ENCODE measurements around the gene HLCS. TPM values are rescaled to one million over a fixed set of nuclear protein-coding genes. Genes with fewer than 3 reads are reported as not detected.

Gene HLCS
- total and polyA plus RNA-seq, 10 of the 15 experiments (the other 5 are each of a cell fraction or from before 2014, with no cell fraction given), result 1.5 to 12.7 (median 9.6) TPM

GRCh38 chr21:36976882-36977651 is 10.6 kb upstream of the HLCS start (continued):
- TF ChIP-seq KLF5 (IDR thresholded peaks at IDR 0.05; ENCODE audit: partially characterized antibody) (no peak), LARP7 (IDR thresholded peaks at IDR 0.05) (no peak), PRDM15 (CRISPR knock-in tag; IDR thresholded peaks at IDR 0.05) (no peak), RCOR1 (conservative IDR thresholded peaks at IDR 0.05; ENCODE audit: low read depth, low read length) (no peak), DPF2 (IDR thresholded peaks at IDR 0.05) (peak; percentile 55), HDAC2 (IDR thresholded peaks at IDR 0.05) (no peak), ZNF24 (IDR thresholded peaks at IDR 0.05) (no peak), EP300 (IDR thresholded peaks at IDR 0.05; ENCODE audit: borderline replicate concordance in 1 of 2, control insufficient read depth in 1 of 2, low read depth in 2 of 2, low read length in 2 of 2) (no peak), EGR1 (IDR thresholded peaks at IDR 0.05; ENCODE audit: borderline replicate concordance in 1 of 2, low read depth in 2 of 2, low read length in 2 of 2) (no peak), NR2F1 (conservative IDR thresholded peaks at IDR 0.05) (peak; percentile 56), KDM1A (IDR thresholded peaks at IDR 0.05; ENCODE audit: borderline replicate concordance) (no peak), MTA2 (IDR thresholded peaks at IDR 0.05; ENCODE audit: low read depth) (no peak; the same call in 1 of the 2 replicates), ESRRA (IDR thresholded peaks at IDR 0.05; ENCODE audit: low read length) (no peak)
- TF ChIP-seq, protein P1, sequence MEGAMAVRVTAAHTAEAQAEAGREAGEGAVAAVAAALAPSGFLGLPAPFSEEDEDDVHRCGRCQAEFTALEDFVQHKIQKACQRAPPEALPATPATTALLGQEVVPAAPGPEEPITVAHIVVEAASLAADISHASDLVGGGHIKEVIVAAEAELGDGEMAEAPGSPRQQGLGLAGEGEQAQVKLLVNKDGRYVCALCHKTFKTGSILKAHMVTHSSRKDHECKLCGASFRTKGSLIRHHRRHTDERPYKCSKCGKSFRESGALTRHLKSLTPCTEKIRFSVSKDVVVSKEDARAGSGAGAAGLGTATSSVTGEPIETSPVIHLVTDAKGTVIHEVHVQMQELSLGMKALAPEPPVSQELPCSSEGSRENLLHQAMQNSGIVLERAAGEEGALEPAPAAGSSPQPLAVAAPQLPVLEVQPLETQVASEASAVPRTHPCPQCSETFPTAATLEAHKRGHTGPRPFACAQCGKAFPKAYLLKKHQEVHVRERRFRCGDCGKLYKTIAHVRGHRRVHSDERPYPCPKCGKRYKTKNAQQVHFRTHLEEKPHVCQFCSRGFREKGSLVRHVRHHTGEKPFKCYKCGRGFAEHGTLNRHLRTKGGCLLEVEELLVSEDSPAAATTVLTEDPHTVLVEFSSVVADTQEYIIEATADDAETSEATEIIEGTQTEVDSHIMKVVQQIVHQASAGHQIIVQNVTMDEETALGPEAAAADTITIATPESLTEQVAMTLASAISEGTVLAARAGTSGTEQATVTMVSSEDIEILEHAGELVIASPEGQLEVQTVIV (IDR thresholded peaks at IDR 0.05; ENCODE audit: borderline replicate concordance, partially characterized antibody), result no peak

All from GM12878 (cell line).